Panc1 (cell line): ENCODE data around the gene BIRC6.

Source experiments
- CTCF ChIP-seq: fragments of 450-650 bp; IDR thresholded peaks from 2 replicates; pipeline ENCODE4 v1.5.1; 2017; ENCODE audit warnings: mild to moderate bottlenecking
- POLR2AphosphoS5 ChIP-seq: IDR thresholded peaks from 2 replicates; pipeline ENCODE4 v1.6.1; 2012; ENCODE audit warnings: mild to moderate bottlenecking, low read depth, low read length, moderate library complexity
- TF ChIP-seq, protein P1 (sequence below), 2 experiments: IDR thresholded peaks; 2 replicates each; pipeline ENCODE4 v1.6.1; 2011 to 2012; ENCODE audit warnings: low read depth in 2 of 2, control low read depth in 1 of 2, low read length in 1 of 2, mild to moderate bottlenecking in 1 of 2, moderate library complexity in 1 of 2; ENCODE audit not compliant: insufficient read depth in 1 of 2

DNA sequence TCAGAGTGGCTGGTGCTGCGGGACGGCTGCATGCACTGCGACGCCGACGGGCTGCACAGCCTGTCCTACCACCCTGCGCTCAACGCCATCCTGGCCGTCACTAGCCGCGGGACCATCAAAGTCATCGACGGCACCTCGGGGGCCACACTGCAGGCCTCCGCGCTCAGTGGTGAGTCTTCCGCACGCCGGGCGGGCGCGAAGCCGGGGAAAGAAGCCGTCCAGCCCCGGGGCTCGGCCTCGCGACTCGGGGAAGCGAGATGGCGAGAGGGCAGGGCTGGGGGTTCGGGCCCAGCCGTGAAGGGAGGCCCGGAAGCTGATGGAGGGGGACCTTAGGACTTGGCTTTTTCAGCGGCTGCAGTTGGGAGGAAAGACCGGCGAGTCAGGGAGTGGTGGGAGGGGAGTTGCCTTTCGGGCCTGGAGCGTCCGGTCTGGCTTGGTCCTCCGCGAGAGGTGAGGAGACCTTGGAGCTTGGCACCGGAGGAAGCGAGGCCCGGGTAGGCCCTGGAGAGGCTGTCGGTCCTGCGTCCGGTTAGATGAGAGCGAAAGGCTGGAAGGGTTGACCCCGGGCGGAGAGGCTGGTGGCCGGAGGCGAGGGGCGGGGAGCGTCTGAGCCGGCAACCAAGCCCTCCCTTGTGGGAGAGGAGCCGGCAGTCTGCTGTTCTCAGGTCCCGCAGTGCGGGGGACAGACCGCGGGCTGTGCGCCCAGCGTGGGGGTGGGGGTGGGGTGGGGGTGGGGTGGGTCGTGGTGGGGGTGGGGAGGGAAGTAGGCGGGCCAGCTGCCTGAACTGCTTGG is 691 bp downstream of the BIRC6 start:
- TF ChIP-seq POLR2AphosphoS5 = no peak
- TF ChIP-seq CTCF = no peak
- TF ChIP-seq, protein P1, sequence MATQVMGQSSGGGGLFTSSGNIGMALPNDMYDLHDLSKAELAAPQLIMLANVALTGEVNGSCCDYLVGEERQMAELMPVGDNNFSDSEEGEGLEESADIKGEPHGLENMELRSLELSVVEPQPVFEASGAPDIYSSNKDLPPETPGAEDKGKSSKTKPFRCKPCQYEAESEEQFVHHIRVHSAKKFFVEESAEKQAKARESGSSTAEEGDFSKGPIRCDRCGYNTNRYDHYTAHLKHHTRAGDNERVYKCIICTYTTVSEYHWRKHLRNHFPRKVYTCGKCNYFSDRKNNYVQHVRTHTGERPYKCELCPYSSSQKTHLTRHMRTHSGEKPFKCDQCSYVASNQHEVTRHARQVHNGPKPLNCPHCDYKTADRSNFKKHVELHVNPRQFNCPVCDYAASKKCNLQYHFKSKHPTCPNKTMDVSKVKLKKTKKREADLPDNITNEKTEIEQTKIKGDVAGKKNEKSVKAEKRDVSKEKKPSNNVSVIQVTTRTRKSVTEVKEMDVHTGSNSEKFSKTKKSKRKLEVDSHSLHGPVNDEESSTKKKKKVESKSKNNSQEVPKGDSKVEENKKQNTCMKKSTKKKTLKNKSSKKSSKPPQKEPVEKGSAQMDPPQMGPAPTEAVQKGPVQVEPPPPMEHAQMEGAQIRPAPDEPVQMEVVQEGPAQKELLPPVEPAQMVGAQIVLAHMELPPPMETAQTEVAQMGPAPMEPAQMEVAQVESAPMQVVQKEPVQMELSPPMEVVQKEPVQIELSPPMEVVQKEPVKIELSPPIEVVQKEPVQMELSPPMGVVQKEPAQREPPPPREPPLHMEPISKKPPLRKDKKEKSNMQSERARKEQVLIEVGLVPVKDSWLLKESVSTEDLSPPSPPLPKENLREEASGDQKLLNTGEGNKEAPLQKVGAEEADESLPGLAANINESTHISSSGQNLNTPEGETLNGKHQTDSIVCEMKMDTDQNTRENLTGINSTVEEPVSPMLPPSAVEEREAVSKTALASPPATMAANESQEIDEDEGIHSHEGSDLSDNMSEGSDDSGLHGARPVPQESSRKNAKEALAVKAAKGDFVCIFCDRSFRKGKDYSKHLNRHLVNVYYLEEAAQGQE (IDR thresholded peaks at IDR 0.05; ENCODE audit: insufficient read depth in 1 of 2, low read depth in 2 of 2, low read length in 1 of 2) = no peak
